ENCODE measurements around the gene NEO1. TPM values are rescaled to one million over a fixed set of nuclear protein-coding genes. Genes with fewer than 3 reads are reported as not detected.

The NEO1 gene
- polyA plus RNA-seq, 1 of the 3 experiments (the other 2 are of a cell fraction): 13.1 TPM

GRCh38 chr15:73081321-73081958 lies 29.2 kb downstream of the NEO1 start:
- Histone ChIP-seq H3K4me1 (ENCODE audit: control insufficient read depth in 1 of 2, insufficient read depth in 2 of 2, low read depth in 1 of 2, low read length in 1 of 2) (peaks cover 0 to 14% of the 10 kb centered on the region in 2 experiments; a peak in 2 of 4 replicates), H3K27me3 (ENCODE audit: insufficient read depth) (no peaks in the 10 kb centered on the region), H3K27ac (ENCODE audit: low read depth in 2 of 2, low read length in 1 of 2) (no peak overlapping the region), H3K4me2 (no peak overlapping the region), H3K36me3 (replicated peaks in 1 of 2; ENCODE audit: control insufficient read depth in 1 of 2, insufficient read depth in 2 of 2, low read length in 1 of 2) (no peaks in the 10 kb centered on the region), H3K9me3 (no peaks in the 10 kb centered on the region), H3K4me3 (ENCODE audit: low read depth in 2 of 2, low read length in 1 of 2) (no peak overlapping the region), H3K79me2 (ENCODE audit: insufficient read depth) (no peaks in the 10 kb centered on the region), H2AFZ (ENCODE audit: low read depth) (no peak overlapping the region), H4K20me1 (ENCODE audit: insufficient read depth) (no peaks in the 10 kb centered on the region), H3K9ac (no peak overlapping the region), H3F3A (replicated peaks; ENCODE audit: insufficient read depth) (no peaks in the 10 kb centered on the region), H3K9me2 (no peaks in the 10 kb centered on the region)
- TF ChIP-seq SMC3 (IDR thresholded peaks at IDR 0.05; ENCODE audit: low read depth, low read length) (peak; percentile 81), REST (IDR thresholded peaks at IDR 0.05; ENCODE audit: low read depth, low read length) (no peak), CTCF (IDR thresholded peaks at IDR 0.05) (peak; percentile 85), USF2 (IDR thresholded peaks at IDR 0.05; ENCODE audit: borderline replicate concordance, low read depth, low read length) (no peak), ZBTB33 (IDR thresholded peaks at IDR 0.05; ENCODE audit: borderline replicate concordance, low read depth) (no peak), RAD21 (IDR thresholded peaks at IDR 0.05; ENCODE audit: low read length) (peak; percentile 82)
- POLR2A ChIA-PET: interaction anchor here (0.9 kb wide), 1 partner anchor 293 kb away, joined by 4 read pairs; no protein-coding TSS in a partner anchor
- 37% methylated on average over 3 of the region's 3 CpGs for WGBS (ENCODE audit: low lambda C conversion rate)
- CTCF ChIA-PET: interaction anchor here (0.6 to 3.2 kb wide), 24 partner anchors 10 to 482 kb away, joined by 3 to 11 read pairs (median 4); partner anchors contain the start of gene NEO1
- DNase-seq: peak; percentile 17
